ENCODE measurements around the gene ZNF443. TPM values are rescaled to one million over a fixed set of nuclear protein-coding genes. Genes with fewer than 3 reads are reported as not detected.
"Not testable (repeated sequence)": the region's sequence is repeated elsewhere in the genome, so short reads cannot be mapped to it uniquely, and the experiment has no call there.

Gene ZNF443
- total RNA-seq, 1 donor from 2014 or later: 18.9 TPM

DNA sequence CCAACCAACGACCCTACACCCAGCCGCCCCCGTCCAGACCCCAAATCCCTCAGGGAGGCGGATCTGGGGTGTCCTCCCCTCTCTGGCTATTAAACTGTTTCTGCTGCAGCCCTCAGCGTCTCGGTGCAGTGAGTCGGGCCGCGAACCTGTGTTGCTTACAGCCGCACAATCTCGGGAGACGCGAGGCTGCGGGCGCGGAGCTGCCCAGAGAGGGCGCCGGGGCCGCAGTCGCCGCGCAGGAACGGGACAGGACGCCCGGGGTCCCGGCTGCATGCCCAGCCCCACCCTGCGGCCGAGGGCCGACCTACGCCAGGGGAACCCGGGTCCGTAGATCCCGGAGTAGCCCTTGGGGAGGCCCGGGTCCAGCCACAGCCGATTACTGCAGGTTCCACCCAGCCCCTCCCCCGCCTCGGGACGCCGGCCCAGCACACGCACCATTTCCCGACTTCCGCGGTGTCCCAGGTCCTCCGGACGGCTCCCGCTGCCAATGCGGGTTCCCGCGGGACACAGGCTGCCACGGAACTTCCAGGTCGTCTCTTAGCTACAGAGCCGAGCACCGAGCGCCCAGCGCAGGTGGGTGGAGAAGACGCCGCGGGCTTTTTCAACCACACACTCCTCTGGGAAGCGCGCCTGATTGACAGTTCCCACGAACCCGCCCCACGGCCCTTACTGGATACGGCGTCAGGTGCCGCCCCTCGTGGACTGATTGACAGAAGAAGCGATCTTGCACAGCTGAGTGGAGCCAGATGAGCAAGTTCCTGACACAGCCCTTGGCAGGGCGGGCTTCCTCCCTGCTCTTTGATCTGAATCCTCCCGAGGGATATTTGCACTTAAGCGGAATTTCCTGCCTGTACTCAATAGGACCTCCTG, 40.0 kb downstream of the ZNF443 start, which contains the start of gene ZNF799:
Gene ZNF799 (minus strand): TSS at position 639 of the 870 bp plus-strand sequence. CDS start 201 bp downstream, at position 438.
- TF ChIP-seq EZH2phosphoT487 (IDR thresholded peaks at IDR 0.05) (no peak), EZH2 (IDR thresholded peaks at IDR 0.05) (no peak)
- TF ChIP-seq, protein P1, sequence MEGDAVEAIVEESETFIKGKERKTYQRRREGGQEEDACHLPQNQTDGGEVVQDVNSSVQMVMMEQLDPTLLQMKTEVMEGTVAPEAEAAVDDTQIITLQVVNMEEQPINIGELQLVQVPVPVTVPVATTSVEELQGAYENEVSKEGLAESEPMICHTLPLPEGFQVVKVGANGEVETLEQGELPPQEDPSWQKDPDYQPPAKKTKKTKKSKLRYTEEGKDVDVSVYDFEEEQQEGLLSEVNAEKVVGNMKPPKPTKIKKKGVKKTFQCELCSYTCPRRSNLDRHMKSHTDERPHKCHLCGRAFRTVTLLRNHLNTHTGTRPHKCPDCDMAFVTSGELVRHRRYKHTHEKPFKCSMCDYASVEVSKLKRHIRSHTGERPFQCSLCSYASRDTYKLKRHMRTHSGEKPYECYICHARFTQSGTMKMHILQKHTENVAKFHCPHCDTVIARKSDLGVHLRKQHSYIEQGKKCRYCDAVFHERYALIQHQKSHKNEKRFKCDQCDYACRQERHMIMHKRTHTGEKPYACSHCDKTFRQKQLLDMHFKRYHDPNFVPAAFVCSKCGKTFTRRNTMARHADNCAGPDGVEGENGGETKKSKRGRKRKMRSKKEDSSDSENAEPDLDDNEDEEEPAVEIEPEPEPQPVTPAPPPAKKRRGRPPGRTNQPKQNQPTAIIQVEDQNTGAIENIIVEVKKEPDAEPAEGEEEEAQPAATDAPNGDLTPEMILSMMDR (IDR thresholded peaks at IDR 0.05): peak; percentile 20
- Histone ChIP-seq H3K4me3 (peak within 1 kb of the TSS; percentile 99), H3K27ac (peak within 1 kb of the TSS; percentile 42), H3K9ac (no peak within 1 kb of the TSS), H3K36me3 (no peaks in the 10 kb centered on the region), H3K4me1 (peaks cover 3% of the 10 kb centered on the region), H2AFZ (replicated peaks) (peak within 1 kb of the TSS; percentile 99), H3K79me2 (ENCODE audit: low read depth) (peaks cover 8% of the 10 kb centered on the region), H3F3A (ENCODE audit: low read depth) (peaks cover 16% of the 10 kb centered on the region), H4K20me1 (ENCODE audit: low read depth) (no peaks in the 10 kb centered on the region), H3K27me3 (no peaks in the 10 kb centered on the region), H3K9me3 (ENCODE audit: low read depth) (no peaks in the 10 kb centered on the region), H3K4me2 (peak within 1 kb of the TSS; percentile 71)
- peak; percentile 95 for DNase-seq (ENCODE audit: low spot score)
- peak within 1 kb of the TSS; percentile 50 for H3K27ac Mint-ChIP-seq
- peaks cover 5% of the 10 kb centered on the region for H3K4me1 Mint-ChIP-seq
- peaks cover 21% of the 10 kb centered on the region for H3K36me3 Mint-ChIP-seq
- peaks cover 46% of the 10 kb centered on the region for H3K9me3 Mint-ChIP-seq
- peak within 1 kb of the TSS; percentile 95 for H3K4me3 Mint-ChIP-seq
- peaks cover 2% of the 10 kb centered on the region for H3K27me3 Mint-ChIP-seq (ENCODE audit: insufficient read depth, low read depth)

DNA sequence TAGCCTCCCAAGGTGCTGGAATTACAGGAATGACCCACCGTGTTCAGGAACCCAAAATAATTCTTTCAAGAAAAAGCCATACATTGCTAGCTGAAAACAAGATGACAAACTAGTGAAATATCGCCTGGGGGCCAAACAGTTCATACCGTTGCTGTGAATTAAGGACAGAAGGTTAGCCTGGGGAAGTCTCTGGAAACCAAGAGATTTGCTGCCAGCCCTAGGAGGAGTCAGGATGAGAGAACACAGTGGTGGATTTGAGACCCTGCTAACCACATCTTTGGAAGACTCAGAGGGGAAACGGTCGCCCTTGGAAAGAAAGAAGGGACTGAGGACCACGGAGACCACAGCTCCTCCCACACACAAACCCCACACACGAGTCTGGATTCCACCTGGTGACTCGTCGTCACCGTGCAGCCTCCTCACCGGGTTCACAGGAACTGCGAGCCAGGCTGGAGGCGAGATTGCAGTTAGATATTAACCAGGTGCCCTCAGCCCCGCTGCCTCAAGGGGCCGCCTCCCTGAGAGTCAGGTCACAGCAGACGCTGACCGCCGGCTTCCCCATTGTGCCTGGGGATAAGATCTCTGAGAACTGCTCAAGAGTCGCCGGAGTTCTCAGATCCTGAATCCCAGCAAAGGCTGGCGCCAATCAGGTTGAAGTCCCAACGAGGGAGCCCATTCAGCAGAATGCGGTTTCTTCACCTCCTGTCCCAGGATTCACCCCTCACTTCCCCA, 40.8 kb downstream of the ZNF443 start:
- Mint-ChIP-seq H3K36me3 (peaks cover 23% of the 10 kb centered on the region), H3K4me3 (peak overlapping the region; percentile 95), H3K27ac (peak overlapping the region; percentile 50), H3K9me3 (peaks cover 42% of the 10 kb centered on the region)
- not testable (repeated sequence) for H3K79me2 ChIP-seq (ENCODE audit: low read depth); H3K27me3 ChIP-seq; H3K4me1 ChIP-seq; H3K27me3 Mint-ChIP-seq (ENCODE audit: insufficient read depth, low read depth); H3K9me3 ChIP-seq (ENCODE audit: low read depth); H4K20me1 ChIP-seq (ENCODE audit: low read depth); H3K4me1 Mint-ChIP-seq; H3K36me3 ChIP-seq; H3K9ac ChIP-seq
- Histone ChIP-seq H3F3A (ENCODE audit: low read depth) (peaks cover 16% of the 10 kb centered on the region), H2AFZ (replicated peaks) (peak overlapping the region; percentile 99), H3K27ac (peak overlapping the region; percentile 42), H3K4me2 (peak overlapping the region; percentile 71), H3K4me3 (peak overlapping the region; percentile 99)
- DNase-seq (ENCODE audit: low spot score): peak; percentile 68

DNA sequence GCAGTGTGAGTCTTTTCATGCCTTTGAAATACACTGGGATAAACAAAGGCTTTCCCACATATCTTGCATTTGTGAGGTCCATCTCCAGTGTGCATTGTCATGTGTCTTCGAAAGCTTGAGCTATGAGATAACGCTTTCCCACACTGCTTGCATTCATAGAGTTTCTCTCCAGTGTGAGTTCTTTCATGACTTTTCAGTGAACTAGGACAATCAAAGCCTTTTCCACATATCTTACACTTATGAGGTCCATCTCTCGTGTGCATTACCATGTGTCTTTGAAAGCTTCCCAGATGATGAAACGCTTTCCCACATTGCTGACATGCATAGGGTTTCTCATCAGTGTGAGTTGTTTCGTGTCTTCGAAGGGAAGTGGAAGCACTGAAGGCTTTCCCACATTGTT, 49.7 kb downstream of the ZNF443 start:
- Mint-ChIP-seq H3K9me3 (peaks cover 52% of the 10 kb centered on the region), H3K36me3 (peaks cover 65% of the 10 kb centered on the region)
- H3K9me3 ChIP-seq (ENCODE audit: low read depth); H3K4me1 Mint-ChIP-seq; H3K27ac Mint-ChIP-seq; H3K4me2 ChIP-seq; H3K27me3 ChIP-seq; H3K27me3 Mint-ChIP-seq (ENCODE audit: insufficient read depth, low read depth); H3K9ac ChIP-seq; H3K27ac ChIP-seq; DNase-seq (ENCODE audit: low spot score); H3K4me3 Mint-ChIP-seq; H2AFZ ChIP-seq (replicated peaks); H4K20me1 ChIP-seq (ENCODE audit: low read depth); H3K79me2 ChIP-seq (ENCODE audit: low read depth); H3F3A ChIP-seq (ENCODE audit: low read depth); H3K4me3 ChIP-seq; H3K4me1 ChIP-seq: not testable (repeated sequence)
- peaks cover 18% of the 10 kb centered on the region for H3K36me3 ChIP-seq

DNA sequence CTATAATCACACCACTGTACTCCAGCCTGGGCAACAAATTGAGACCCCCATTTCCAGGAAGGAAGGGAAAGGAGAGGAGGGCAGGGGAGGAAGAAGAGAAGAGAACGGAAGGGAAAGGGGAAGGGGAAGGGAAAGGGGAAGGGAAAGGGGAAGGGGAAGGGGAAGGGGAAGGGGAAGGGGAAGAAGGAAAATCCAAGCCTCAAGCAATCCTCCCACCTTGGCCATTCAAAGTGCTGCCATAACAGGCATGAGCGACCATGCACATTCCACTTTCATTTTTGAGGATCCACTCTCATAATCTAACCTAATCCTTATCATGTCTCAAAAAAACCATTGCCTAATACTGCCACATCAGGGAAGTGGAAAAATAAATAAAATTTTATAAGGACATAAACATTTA, 54.5 kb downstream of the ZNF443 start:
- H3K9me3 ChIP-seq (ENCODE audit: low read depth); H3K27me3 ChIP-seq; H3K27ac Mint-ChIP-seq; H3K27me3 Mint-ChIP-seq (ENCODE audit: insufficient read depth, low read depth); H3K4me3 Mint-ChIP-seq; H3K36me3 ChIP-seq; H2AFZ ChIP-seq (replicated peaks); DNase-seq (ENCODE audit: low spot score); H3K4me3 ChIP-seq; H3K4me1 Mint-ChIP-seq; H3K4me2 ChIP-seq; H4K20me1 ChIP-seq (ENCODE audit: low read depth); H3K9ac ChIP-seq; H3F3A ChIP-seq (ENCODE audit: low read depth); H3K79me2 ChIP-seq (ENCODE audit: low read depth); H3K27ac ChIP-seq; H3K4me1 ChIP-seq: not testable (repeated sequence)
- H3K36me3 Mint-ChIP-seq: peaks cover 38% of the 10 kb centered on the region
- peaks cover 38% of the 10 kb centered on the region for H3K9me3 Mint-ChIP-seq
